ENCODE results near the gene GREB1L.
"Not testable (repeated sequence)": the region's sequence is repeated elsewhere in the genome, so short reads cannot be mapped to it uniquely, and the experiment has no call there.

GRCh38 chr18:21311980-21312379 lies 69.9 kb downstream of the GREB1L start:
- not testable (repeated sequence) for TF ChIP-seq EZH2phosphoT487 (IDR thresholded peaks at IDR 0.05; ENCODE audit: insufficient read depth, low read depth); EZH2 (IDR thresholded peaks at IDR 0.05; ENCODE audit: insufficient read depth, poor library complexity, severe bottlenecking)

All from GM23248 (cell line).